Left lung (tissue), 10 donors: Measurements from ENCODE around the gene RNF4. TPM values are rescaled to one million over a fixed set of nuclear protein-coding genes. Genes with fewer than 3 reads are reported as not detected.

Experiments
- ATAC-seq: fragments of 200-7000 bp; cut with Tn5 transposase; one replicate; pipeline ENCODE4 v1.9.1; 2020; ENCODE audit warnings: moderate library complexity
- DNase-seq, 4 donors: peaks; one replicate each; pipeline ENCODE4 v3.0.0-alpha.2; 2013 to 2020
- H3K27ac ChIP-seq, 2 donors: fragments of 200-600 bp; sonication (generic) in 1 of 2; one replicate each; pipeline versions ENCODE4 v1.5.0 to v1.8.0; 2020 to 2021
- H3K27me3 ChIP-seq, 2 donors: fragments of 200-600 bp; sonication (generic) in 1 of 2; one replicate each; pipeline versions ENCODE4 v1.5.0 to v1.8.0; 2020 to 2021
- H3K36me3 ChIP-seq, 2 donors: fragments of 200-600 bp; sonication (generic) in 1 of 2; one replicate each; pipeline versions ENCODE4 v1.5.0 to v1.8.0; 2020 to 2021
- H3K4me1 ChIP-seq, 2 donors: fragments of 200-600 bp; one replicate each; pipeline ENCODE4 v1.8.0; 2021
- H3K4me3 ChIP-seq, 2 donors: fragments of 200-600 bp; sonication (generic) in 1 of 2; one replicate each; pipeline versions ENCODE4 v1.5.0 to v1.8.0; 2020 to 2021; ENCODE audit warnings: mild to moderate bottlenecking in 1 of 2
- H3K9me3 ChIP-seq, 2 donors: fragments of 200-600 bp; sonication (generic) in 1 of 2; one replicate each; pipeline versions ENCODE4 v1.5.0 to v1.8.0; 2020 to 2021
- intact Hi-C, 2 donors: fragments of 100-400 bp; cut with DNase I; formaldehyde crosslinking; loops; one replicate each; pipeline versions ENCODE4 v1.11.2 to v1.14.2; 2022
- polyA plus RNA-seq, 6 donors: library from polyadenylated mRNA; unstranded; fragments of 120-200 nt; gene quantifications; one replicate each; pipeline ENCODE4 v1.2.1, GENCODE V29; 2013; ENCODE audit not compliant: insufficient read length in 6 of 6
- total RNA-seq, 2 donors: library from RNA; stranded (reverse); fragmentation: NEBNext Ultra II Directional; extraction: Animal tissue kit (Norgen Biotek cat#: 25700); gene quantifications; one replicate each; pipeline ENCODE4 v1.2.1, GENCODE V29; 2021
- TF ChIP-seq, protein P1 (sequence below), 2 donors: fragments of 200-600 bp; sonication (generic) in 1 of 2; IDR thresholded peaks; one replicate each; pipeline versions ENCODE4 v1.5.0 to v1.8.0; 2021; ENCODE audit warnings: antibody characterized with exemption in 2 of 2
- donor health status: DM: no; HTN: yes; CAD: no.
- donor health status: DM: no; HTN: no; CAD: no.

Gene RNF4
- total and polyA plus RNA-seq, 8 donors, result 42.2 to 68.4 (median 62.7) TPM

- H3K9me3 ChIP-seq, result no peaks in the 10 kb centered on the region
- no peak overlapping the region for H3K4me3 ChIP-seq
- H3K36me3 ChIP-seq, result no peaks in the 10 kb centered on the region
- no peaks in the 10 kb centered on the region for H3K4me1 ChIP-seq
- DNase-seq (no peak), ATAC-seq (no peak)
- no peaks in the 10 kb centered on the region for H3K27me3 ChIP-seq
- intact Hi-C loops, result no loop called here
- H3K27ac ChIP-seq, result no peak overlapping the region
- TF ChIP-seq, protein P1, sequence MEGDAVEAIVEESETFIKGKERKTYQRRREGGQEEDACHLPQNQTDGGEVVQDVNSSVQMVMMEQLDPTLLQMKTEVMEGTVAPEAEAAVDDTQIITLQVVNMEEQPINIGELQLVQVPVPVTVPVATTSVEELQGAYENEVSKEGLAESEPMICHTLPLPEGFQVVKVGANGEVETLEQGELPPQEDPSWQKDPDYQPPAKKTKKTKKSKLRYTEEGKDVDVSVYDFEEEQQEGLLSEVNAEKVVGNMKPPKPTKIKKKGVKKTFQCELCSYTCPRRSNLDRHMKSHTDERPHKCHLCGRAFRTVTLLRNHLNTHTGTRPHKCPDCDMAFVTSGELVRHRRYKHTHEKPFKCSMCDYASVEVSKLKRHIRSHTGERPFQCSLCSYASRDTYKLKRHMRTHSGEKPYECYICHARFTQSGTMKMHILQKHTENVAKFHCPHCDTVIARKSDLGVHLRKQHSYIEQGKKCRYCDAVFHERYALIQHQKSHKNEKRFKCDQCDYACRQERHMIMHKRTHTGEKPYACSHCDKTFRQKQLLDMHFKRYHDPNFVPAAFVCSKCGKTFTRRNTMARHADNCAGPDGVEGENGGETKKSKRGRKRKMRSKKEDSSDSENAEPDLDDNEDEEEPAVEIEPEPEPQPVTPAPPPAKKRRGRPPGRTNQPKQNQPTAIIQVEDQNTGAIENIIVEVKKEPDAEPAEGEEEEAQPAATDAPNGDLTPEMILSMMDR (IDR thresholded peaks at IDR 0.05), result no peak
Observed at GRCh38 chr4:2451821-2452785, 16.8 kb upstream of the RNF4 start.

GRCh38 chr4:2457481-2458295 lies 11.2 kb upstream of the RNF4 start:
- peaks cover 3 to 11% of the 10 kb centered on the region in 2 donors for H3K4me1 ChIP-seq
- H3K27ac ChIP-seq, result no peak overlapping the region
- DNase-seq (no peak), ATAC-seq (peak; percentile 25)
- H3K27me3 ChIP-seq, result peaks cover 0 to 35% of the 10 kb centered on the region in 2 donors
- H3K4me3 ChIP-seq, result no peak overlapping the region
- TF ChIP-seq, protein P1 (IDR thresholded peaks at IDR 0.05), result no peak
- intact Hi-C loops, result no loop called here
- no peaks in the 10 kb centered on the region for H3K36me3 ChIP-seq
- H3K9me3 ChIP-seq, result no peaks in the 10 kb centered on the region

- H3K27me3 ChIP-seq, result peaks cover 0 to 47% of the 10 kb centered on the region in 2 donors
- DNase-seq (no peak), ATAC-seq (no peak)
- intact Hi-C loops, result no loop called here
- peaks cover 3 to 17% of the 10 kb centered on the region in 2 donors for H3K4me1 ChIP-seq
- TF ChIP-seq, protein P1 (IDR thresholded peaks at IDR 0.05), result no peak
- no peaks in the 10 kb centered on the region for H3K9me3 ChIP-seq
- no peak overlapping the region for H3K4me3 ChIP-seq
- H3K36me3 ChIP-seq, result no peaks in the 10 kb centered on the region
- no peak overlapping the region for H3K27ac ChIP-seq
Observed at GRCh38 chr4:2458546-2459491, 10.1 kb upstream of the RNF4 start.

DNA sequence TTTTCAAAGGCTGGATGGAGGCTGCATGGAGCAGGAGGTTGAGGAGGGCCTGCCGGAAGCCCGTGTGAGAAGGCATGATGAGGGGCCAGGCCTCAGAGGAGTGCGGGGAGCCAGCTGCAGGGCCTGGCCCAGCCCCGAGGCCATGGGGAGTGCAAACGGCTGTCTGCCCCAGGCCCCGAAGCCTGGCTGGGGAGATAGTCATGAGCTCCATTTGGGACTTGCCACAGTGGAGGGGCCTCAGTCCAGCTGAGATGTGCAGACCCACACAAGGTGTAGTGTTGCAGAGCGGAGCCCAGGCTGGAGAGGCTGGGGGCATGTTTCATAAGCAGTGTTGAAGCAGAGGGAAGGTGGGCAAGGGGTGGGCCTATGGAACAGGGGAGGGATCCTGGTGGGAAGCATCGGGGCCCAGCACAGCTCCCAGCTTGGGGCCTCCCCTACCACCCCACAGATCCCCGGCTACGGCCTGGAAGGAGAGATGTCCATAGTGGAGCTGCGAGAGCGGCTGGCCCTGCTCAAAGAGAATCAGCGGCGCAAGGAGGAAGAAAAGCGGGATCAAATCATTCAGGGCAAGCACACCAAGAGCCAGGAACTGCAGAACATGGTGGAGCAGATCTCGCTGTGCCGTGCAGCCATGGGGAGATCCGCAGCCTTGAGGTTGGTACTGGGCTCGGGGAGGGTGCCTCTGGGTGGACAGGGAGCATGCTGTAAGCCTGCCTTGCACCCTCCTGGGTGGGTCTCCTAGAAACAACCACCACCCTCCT lies 9.1 kb upstream of the RNF4 start:
- TF ChIP-seq, protein P1 (IDR thresholded peaks at IDR 0.05), result no peak
- no peak for DNase-seq
- peaks cover 0 to 48% of the 10 kb centered on the region in 2 donors for H3K27me3 ChIP-seq
- no peaks in the 10 kb centered on the region for H3K9me3 ChIP-seq
- no peak overlapping the region for H3K4me3 ChIP-seq
- intact Hi-C loops, result no loop called here
- H3K36me3 ChIP-seq, result no peaks in the 10 kb centered on the region
- H3K4me1 ChIP-seq, result peaks cover 3 to 17% of the 10 kb centered on the region in 2 donors
- no peak overlapping the region for H3K27ac ChIP-seq
- ATAC-seq, result no peak
